Neuron (in vitro differentiated cells): ENCODE measurements around the gene SPINK14.

Source experiments
- H2AFZ ChIP-seq: one replicate; pipeline ENCODE4 v1.6.1; 2013; ENCODE audit warnings: low read depth, mild to moderate bottlenecking, inconsistent platforms, low read length, moderate library complexity
- H3K27me3 ChIP-seq: one replicate; pipeline ENCODE4 v1.6.1; 2013; ENCODE audit warnings: low read length; ENCODE audit not compliant: insufficient read depth
- H3K36me3 ChIP-seq: one replicate; pipeline ENCODE4 v1.6.1; 2013; ENCODE audit warnings: low read length; ENCODE audit not compliant: insufficient read depth
- H3K4me1 ChIP-seq: one replicate; pipeline ENCODE4 v1.6.1; 2013; ENCODE audit warnings: low read length; ENCODE audit not compliant: insufficient read depth
- H3K4me3 ChIP-seq: 2 replicates; pipeline ENCODE4 v1.5.1; 2013; ENCODE audit warnings: mild to moderate bottlenecking, low read length, moderate library complexity
- H3K9me3 ChIP-seq: one replicate; pipeline ENCODE4 v1.6.1; 2013; ENCODE audit warnings: low read length

SPINK14 gene

GRCh38 chr5:148163345-148163744, 5.0 kb upstream of the SPINK14 start:
- Histone ChIP-seq H3K36me3 (no peaks in the 10 kb centered on the region), H3K27me3 (peaks cover 2% of the 10 kb centered on the region), H2AFZ (no peak overlapping the region), H3K9me3 (no peaks in the 10 kb centered on the region), H3K4me3 (no peak overlapping the region), H3K4me1 (no peaks in the 10 kb centered on the region)

GRCh38 chr5:148166550-148167283, 1.6 kb upstream of the SPINK14 start:
- H3K27me3 ChIP-seq = peaks cover 5% of the 10 kb centered on the region
- H3K36me3 ChIP-seq = no peaks in the 10 kb centered on the region
- H2AFZ ChIP-seq = no peak overlapping the region
- H3K4me1 ChIP-seq = no peaks in the 10 kb centered on the region
- no peaks in the 10 kb centered on the region for H3K9me3 ChIP-seq
- H3K4me3 ChIP-seq = no peak overlapping the region

GRCh38 chr5:148172377-148172776, 4.0 kb downstream of the SPINK14 start:
- H3K36me3 ChIP-seq = no peaks in the 10 kb centered on the region
- H3K9me3 ChIP-seq = no peaks in the 10 kb centered on the region
- no peak overlapping the region for H2AFZ ChIP-seq
- H3K4me1 ChIP-seq = no peaks in the 10 kb centered on the region
- H3K27me3 ChIP-seq = peaks cover 3% of the 10 kb centered on the region
- no peak overlapping the region for H3K4me3 ChIP-seq

- Histone ChIP-seq H3K4me3 (no peak overlapping the region), H2AFZ (no peak overlapping the region), H3K9me3 (no peaks in the 10 kb centered on the region), H3K27me3 (no peaks in the 10 kb centered on the region), H3K36me3 (no peaks in the 10 kb centered on the region), H3K4me1 (no peaks in the 10 kb centered on the region)
Measured at GRCh38 chr5:148176480-148176879, 8.1 kb downstream of the SPINK14 start.

GRCh38 chr5:148177207-148177606, 8.9 kb downstream of the SPINK14 start:
- H3K4me1 ChIP-seq = no peaks in the 10 kb centered on the region
- H3K36me3 ChIP-seq = no peaks in the 10 kb centered on the region
- H2AFZ ChIP-seq = no peak overlapping the region
- no peak overlapping the region for H3K4me3 ChIP-seq
- H3K9me3 ChIP-seq = no peaks in the 10 kb centered on the region
- H3K27me3 ChIP-seq = no peaks in the 10 kb centered on the region

GRCh38 chr5:148179234-148179824, 11.0 kb downstream of the SPINK14 start:
- no peaks in the 10 kb centered on the region for H3K27me3 ChIP-seq
- H2AFZ ChIP-seq = no peak overlapping the region
- no peaks in the 10 kb centered on the region for H3K9me3 ChIP-seq
- H3K4me1 ChIP-seq = no peaks in the 10 kb centered on the region
- H3K36me3 ChIP-seq = no peaks in the 10 kb centered on the region
- H3K4me3 ChIP-seq = no peak overlapping the region

- no peaks in the 10 kb centered on the region for H3K9me3 ChIP-seq
- no peaks in the 10 kb centered on the region for H3K36me3 ChIP-seq
- no peaks in the 10 kb centered on the region for H3K4me1 ChIP-seq
- no peaks in the 10 kb centered on the region for H3K27me3 ChIP-seq
- H2AFZ ChIP-seq = no peak overlapping the region
- H3K4me3 ChIP-seq = no peak overlapping the region
Measured at GRCh38 chr5:148186248-148187003, 18.1 kb downstream of the SPINK14 start.

- Histone ChIP-seq H3K27me3 (no peaks in the 10 kb centered on the region), H2AFZ (no peak overlapping the region), H3K36me3 (no peaks in the 10 kb centered on the region), H3K4me3 (no peak overlapping the region), H3K4me1 (no peaks in the 10 kb centered on the region), H3K9me3 (no peaks in the 10 kb centered on the region)
Measured at GRCh38 chr5:148191010-148191409, 22.7 kb downstream of the SPINK14 start.

- H2AFZ ChIP-seq = no peak overlapping the region
- H3K4me1 ChIP-seq = no peaks in the 10 kb centered on the region
- no peaks in the 10 kb centered on the region for H3K36me3 ChIP-seq
- no peak overlapping the region for H3K4me3 ChIP-seq
- H3K9me3 ChIP-seq = no peaks in the 10 kb centered on the region
- no peaks in the 10 kb centered on the region for H3K27me3 ChIP-seq
Measured at GRCh38 chr5:148193202-148193601, 24.9 kb downstream of the SPINK14 start.

GRCh38 chr5:148201151-148201550, 32.8 kb downstream of the SPINK14 start:
- H3K4me3 ChIP-seq = no peak overlapping the region
- H3K36me3 ChIP-seq = no peaks in the 10 kb centered on the region
- no peaks in the 10 kb centered on the region for H3K4me1 ChIP-seq
- H2AFZ ChIP-seq = no peak overlapping the region
- peaks cover 2% of the 10 kb centered on the region for H3K27me3 ChIP-seq
- no peaks in the 10 kb centered on the region for H3K9me3 ChIP-seq

GRCh38 chr5:148202531-148203203, 34.3 kb downstream of the SPINK14 start, which contains the start of gene SPINK6:
TSS of gene SPINK6 (plus strand) at chr5:148203042. CDS start at chr5:148203097, 55 bp downstream.
- Histone ChIP-seq H2AFZ (no peak within 1 kb of the TSS), H3K9me3 (no peaks in the 10 kb centered on the region), H3K36me3 (no peaks in the 10 kb centered on the region), H3K27me3 (peaks cover 2% of the 10 kb centered on the region), H3K4me3 (no peak within 1 kb of the TSS), H3K4me1 (no peaks in the 10 kb centered on the region)

GRCh38 chr5:148205044-148205806, 36.9 kb downstream of the SPINK14 start:
- H3K9me3 ChIP-seq = no peaks in the 10 kb centered on the region
- no peaks in the 10 kb centered on the region for H3K27me3 ChIP-seq
- H3K36me3 ChIP-seq = no peaks in the 10 kb centered on the region
- H3K4me1 ChIP-seq = no peaks in the 10 kb centered on the region
- H3K4me3 ChIP-seq = no peak overlapping the region
- H2AFZ ChIP-seq = no peak overlapping the region
